ENCODE data around the gene ETV4.
"Not testable (repeated sequence)": the region's sequence is repeated elsewhere in the genome, so short reads cannot be mapped to it uniquely, and the experiment has no call there.

ETV4 gene

DNA sequence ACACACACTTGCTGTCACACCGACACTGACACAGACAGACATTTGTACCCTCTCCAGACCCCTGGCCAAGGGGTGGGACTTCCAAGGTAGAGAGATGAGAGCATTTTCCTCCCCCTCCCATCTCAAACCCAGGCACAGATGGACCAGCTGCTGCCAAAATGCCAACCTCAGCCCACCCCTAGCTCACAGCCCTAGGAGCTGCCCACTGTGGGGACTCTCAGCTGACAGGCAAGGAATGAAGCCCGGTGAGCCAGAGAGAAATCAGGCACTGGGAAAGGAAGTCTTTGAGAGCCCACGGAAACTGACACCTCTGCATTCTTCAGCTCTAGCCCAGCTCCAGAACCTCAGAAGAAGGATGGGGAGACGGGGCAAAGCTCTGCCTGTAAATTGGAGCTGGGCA is 2.8 kb downstream of the ETV4 start:
- no peak for DNase-seq

DNA sequence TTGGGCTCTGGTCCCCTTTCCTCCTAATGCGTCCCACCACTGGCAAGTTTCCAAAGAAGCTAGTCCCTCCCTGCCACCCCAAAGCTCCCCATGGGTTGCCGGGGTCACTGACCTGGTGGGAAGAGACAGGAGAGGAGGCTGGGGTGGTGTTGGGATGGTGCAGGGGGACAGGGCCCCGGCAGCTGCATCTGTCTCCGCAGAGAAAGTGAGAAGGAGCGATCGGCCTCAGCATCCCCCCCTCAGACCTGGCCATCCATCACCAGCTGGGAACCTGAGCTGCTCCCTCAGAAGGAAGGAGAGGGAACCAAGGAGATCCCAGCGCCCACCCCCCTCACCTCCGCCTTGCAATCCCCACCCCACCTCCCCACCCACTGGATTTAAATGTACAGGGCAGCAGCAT is 3.3 kb downstream of the ETV4 start:
- no peak for DNase-seq

GRCh38 chr17:43540821-43541674 is 5.1 kb downstream of the ETV4 start:
- DNase-seq: no peak

- no peak for DNase-seq
These were observed 9.7 kb downstream of the ETV4 start for GRCh38 chr17:43536236-43536992.

GRCh38 chr17:43534909-43535308 is 11.2 kb downstream of the ETV4 start:
- DNase-seq: no peak

DNA sequence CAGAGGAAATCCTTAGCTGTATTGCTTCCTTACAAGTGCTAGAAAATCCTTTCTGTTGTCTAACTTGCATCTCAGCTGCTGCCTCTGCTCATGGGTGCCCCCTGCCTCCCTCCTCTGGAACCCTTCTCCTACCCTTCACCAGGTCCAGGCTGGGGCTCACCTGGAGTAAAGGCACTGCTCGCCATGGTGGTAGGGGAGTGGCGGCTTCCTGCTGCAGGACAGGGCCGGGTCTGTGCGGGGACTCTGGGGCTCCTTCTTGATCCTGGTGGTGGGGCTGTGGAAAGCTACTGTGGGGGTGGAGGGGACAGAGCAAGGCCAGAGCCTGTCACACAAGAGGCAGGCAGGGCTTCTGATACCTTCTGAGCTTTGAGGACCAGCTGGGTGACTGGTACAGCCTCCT is 12.4 kb downstream of the ETV4 start:
- DNase-seq: no peak

DNA sequence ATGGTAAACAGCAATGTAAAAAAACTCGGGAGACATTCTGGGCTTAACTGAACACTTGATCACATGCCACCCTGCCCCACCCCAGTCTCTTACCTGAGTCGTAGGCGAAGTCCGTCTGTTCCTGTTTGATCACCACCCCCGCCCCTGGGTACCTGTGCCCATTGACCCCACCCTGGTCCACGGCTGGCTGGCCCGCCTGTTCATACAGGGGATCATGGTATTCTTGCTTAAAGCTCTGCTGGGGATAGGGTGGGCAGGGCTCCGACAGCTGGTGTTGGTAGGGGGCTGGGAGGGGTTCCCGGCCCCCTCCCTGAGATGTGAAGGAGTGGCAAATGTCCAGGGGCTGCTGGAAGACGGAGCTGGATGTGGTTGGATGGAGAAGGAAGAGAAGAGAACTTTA is 13.6 kb downstream of the ETV4 start:
- no peak for DNase-seq

DNA sequence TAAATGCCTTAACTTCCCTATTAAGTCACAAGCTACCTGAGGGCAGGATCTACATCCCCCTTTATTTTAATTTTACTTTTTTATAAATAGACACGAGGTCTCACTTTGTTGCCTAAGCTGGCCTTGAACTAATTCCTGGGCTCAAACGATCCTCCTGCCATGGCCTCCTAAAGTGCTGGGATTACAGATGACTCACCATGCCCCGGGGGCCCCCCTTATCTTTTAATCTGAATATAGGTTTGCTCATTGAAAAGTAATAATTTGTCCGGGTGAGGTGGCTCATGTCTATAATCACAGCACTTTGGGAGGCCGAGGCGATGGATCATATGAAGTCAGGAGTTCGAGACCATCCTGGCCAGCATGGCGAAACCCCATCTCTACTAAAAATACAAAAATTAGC is 14.2 kb downstream of the ETV4 start:
- DNase-seq: no peak

DNA sequence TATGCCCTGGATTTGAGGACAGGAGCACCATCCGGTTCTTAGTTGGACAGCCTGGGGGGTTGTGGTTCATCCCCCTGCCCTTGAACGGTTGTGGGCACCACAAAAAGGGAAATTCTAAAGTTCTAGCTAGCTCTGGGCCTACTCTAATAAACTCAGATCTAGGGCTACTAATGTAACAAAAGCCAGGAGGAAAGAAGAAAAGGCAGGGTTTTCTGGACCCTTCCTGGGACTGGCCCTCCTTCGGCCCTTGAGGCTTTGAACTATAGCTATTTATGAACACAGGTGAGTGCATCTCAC is 15.1 kb downstream of the ETV4 start:
- DNase-seq: no peak

DNA sequence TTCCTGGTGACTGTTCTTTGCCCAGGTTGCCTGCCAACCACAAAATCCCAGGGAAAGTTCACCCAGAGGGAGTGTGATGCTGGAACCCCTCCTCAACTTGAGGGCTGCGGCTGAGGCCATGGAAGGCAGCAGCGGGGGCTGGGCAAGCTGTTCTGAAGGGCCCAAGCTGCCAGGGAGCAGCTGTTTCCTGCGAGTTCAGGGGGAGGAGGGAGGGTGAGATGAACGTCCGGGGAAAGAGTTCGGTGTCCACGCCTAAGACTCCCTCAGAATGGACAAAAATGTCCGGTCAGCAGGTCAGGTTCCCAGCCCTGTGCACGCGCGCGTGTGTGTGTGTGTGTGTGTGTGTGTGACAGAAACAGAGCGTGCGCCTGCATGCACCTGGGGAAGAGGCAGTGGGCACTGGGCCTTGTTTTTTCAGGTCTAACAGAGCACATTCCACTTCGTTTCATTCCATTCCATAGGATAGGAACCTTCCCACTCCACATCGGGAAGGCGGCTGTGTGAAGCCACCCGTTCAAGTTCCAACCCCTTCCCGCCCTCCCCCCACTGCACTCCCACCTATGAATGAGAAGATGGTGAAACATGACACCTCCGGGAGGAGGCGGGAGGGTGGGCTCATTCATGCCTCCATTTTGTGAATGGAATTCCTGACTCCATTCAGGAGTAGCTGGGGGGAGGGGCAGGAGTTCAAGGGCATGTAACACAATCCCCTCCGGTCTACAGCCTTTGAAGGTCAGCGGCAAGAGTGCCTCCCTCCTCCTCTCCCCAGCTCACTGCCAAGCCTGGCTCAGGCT is 15.7 kb downstream of the ETV4 start:
- DNase-seq: no peak

GRCh38 chr17:43529947-43530287 is 16.2 kb downstream of the ETV4 start:
- DNase-seq: no peak

- no peak for DNase-seq
These were observed 16.9 kb downstream of the ETV4 start for GRCh38 chr17:43528988-43529814.

- peak in 4 of 14 donors; percentile 6 to 51 (median 26) for DNase-seq
These were observed 17.7 kb downstream of the ETV4 start for GRCh38 chr17:43528319-43528987.

- DNase-seq: no peak
These were observed 19.1 kb downstream of the ETV4 start for GRCh38 chr17:43526886-43527648.

DNA sequence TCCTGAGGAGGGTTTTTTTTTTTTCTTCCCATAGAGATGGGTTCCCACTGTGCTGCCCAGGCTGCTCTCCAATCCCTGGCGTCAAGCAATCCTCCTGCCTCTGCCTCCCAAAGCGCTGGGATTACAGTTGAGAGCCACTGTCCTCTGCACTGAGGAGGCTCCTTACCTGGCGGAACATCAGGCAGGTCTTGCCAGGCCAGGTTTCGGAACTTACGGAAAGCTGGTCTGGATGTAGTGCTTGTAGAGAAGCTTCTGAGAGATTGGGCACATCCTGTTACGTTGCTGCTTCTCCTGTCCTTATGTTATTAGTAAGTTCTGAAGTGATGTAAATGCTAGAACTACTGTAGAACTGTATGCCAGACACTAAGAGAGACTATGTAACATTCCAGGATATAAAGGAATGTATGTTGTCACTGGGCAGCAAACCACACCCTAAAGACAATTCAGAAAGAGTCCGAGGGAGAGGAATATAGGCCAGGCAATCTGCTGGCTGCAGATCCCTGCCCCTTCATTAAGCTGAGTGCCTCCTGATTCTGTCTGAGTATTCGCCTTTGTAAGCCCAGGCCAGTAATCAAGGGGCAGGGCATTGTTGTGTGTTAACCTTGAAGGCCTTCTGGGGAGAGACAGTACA is 21.1 kb downstream of the ETV4 start:
- no peak for DNase-seq

DNA sequence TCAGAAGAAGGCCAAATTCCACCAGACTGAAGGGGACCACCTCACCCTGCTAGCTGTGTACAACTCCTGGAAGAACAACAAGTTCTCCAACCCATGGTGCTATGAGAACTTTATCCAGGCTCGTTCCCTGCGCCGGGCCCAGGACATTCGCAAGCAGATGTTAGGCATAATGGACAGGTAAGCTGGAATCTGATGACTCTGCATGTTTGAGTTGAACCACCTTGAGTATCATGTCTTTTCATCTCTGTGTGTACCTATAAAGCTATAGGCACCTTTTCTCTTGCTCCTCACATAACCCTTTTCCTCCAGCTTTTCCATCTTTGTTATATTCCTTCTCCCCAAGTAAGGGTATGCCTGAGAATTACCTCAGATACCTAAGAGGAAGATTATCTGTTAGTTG is 24.8 kb downstream of the ETV4 start:
- DNase-seq: no peak

DNA sequence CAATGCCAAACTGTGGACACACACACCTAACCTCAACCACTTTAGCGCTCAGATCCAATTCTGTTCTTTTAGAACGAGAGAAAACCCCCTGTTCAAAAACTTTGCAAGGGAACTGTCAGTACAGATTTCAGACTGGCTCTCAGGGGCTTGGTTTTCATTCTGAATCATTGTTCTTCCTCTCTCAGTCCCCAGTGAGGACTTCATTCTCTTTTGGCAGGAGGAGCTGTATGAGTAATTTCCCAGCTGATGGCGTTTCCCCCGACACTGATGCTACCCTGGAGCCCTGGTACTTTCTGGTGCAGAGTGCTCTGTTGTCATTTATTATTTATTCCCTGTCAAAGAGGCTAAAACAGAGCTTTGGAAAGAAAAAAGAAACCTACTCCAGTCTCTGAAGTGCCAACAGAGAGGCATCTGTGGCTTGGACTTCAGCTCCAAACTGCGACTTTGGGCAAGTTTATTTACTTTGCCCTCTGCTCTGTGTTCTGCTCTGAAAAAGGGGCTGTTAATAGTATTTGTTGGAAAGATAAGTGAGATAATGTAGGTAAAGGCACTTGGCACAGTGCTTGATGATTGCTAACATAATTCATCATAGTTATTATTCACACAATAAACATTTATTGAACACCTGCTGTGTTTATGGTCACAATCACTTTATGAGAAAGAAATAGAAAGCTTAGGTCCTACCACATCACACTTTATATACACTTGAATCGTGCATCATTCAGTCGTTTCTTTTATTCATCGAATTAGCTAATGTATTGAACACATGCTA is 28.3 kb downstream of the ETV4 start:
- peak in 3 of 14 donors; percentile 9 to 66 (median 40) for DNase-seq

GRCh38 chr17:43517161-43517560 is 29.0 kb downstream of the ETV4 start:
- DNase-seq: no peak

- DNase-seq: no peak
These were observed 30.5 kb downstream of the ETV4 start for GRCh38 chr17:43515656-43516055.

DNA sequence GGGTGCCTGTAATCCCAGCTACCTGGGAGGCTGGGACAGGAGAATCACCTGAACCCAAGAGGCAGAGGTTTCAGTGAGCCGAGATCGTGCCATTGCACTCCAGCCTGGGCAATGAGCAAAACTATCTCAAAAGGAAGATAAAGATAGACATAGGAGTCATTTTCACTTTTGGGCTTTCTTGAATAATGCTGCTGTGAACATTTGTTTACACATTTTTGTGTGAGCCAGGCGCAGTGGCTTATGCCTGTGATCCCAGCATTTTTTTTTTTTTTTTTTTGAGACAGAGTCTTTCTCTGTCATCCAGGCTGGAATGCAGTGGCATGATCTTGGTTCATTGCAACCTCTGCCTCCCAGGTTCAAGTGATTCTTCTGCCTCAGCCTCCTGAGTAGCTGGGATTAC is 34.9 kb downstream of the ETV4 start:
- not testable (repeated sequence) for DNase-seq
